WTC11 (cell line): ENCODE results near the gene SPATA2L. TPM values are rescaled to one million over a fixed set of nuclear protein-coding genes. Genes with fewer than 3 reads are reported as not detected.

Source experiments
- ATAC-seq: fragments of 200-7000 bp; cut with Tn5 transposase; 2 replicates; pipeline ENCODE4 v1.10.0; 2021; ENCODE audit warnings: mild to moderate bottlenecking, moderate library complexity
- CTCF ChIA-PET: fragments of 300-600 bp; sonication (Branson Sonifier 250); formaldehyde crosslinking; loops from one replicate; lab custom pipeline; 2021; ENCODE audit warnings: antibody characterized with exemption; lab: Charles Lee
- POLR2A ChIA-PET: fragments of 350-600 bp; sonication (Branson Sonifier 250); formaldehyde crosslinking; loops from one replicate; lab custom pipeline; 2021; ENCODE audit warnings: antibody characterized with exemption; lab: Charles Lee
- DNase-seq: peaks from one replicate; pipeline ENCODE4 v3.0.0; 2021; ENCODE audit warnings: low spot score
- H3K27ac Mint-ChIP-seq: 2 replicates; pipeline ENCODE4 v1.8.0; 2021; ENCODE audit warnings: mixed read lengths
- H3K27me3 Mint-ChIP-seq: 2 replicates; pipeline ENCODE4 v1.8.0; 2021; ENCODE audit warnings: low read depth, mild to moderate bottlenecking, moderate library complexity, mixed read lengths
- H3K36me3 Mint-ChIP-seq: 2 replicates; pipeline ENCODE4 v1.8.0; 2021; ENCODE audit warnings: mixed read lengths
- H3K4me1 Mint-ChIP-seq: 2 replicates; pipeline ENCODE4 v1.8.0; 2022; ENCODE audit warnings: mixed read lengths
- H3K4me3 Mint-ChIP-seq: 2 replicates; pipeline ENCODE4 v1.8.0; 2021; ENCODE audit warnings: mild to moderate bottlenecking, moderate library complexity, mixed read lengths
- H3K9me3 Mint-ChIP-seq: 2 replicates; pipeline ENCODE4 v1.8.0; 2021; ENCODE audit warnings: mixed read lengths
- AR ChIP-seq: fragments of 250-450 bp; sonication (Bioruptor Pico); IDR thresholded peaks from 2 replicates; pipeline ENCODE4 v1.9.0; 2021; ENCODE audit warnings: mild to moderate bottlenecking
- ARID4B ChIP-seq: sonication (generic); formaldehyde crosslinking; IDR thresholded peaks from 2 replicates; pipeline ENCODE4 v1.8.0; 2023; ENCODE audit warnings: missing genetic modification reagents, mild to moderate bottlenecking, borderline replicate concordance
- CDX4 ChIP-seq: fragments of 250-450 bp; sonication (Bioruptor Pico); IDR thresholded peaks from 2 replicates; pipeline ENCODE4 v1.9.0; 2021; ENCODE audit warnings: moderate library complexity, mild to moderate bottlenecking, inconsistent platforms, borderline replicate concordance
- CTCF ChIP-seq: fragments of 200-600 bp; IDR thresholded peaks from 2 replicates; pipeline ENCODE4 v1.8.0; 2022; ENCODE audit warnings: antibody characterized with exemption
- ETV6 ChIP-seq: sonication (generic); formaldehyde crosslinking; IDR thresholded peaks from 2 replicates; pipeline ENCODE4 v1.8.1; 2022; ENCODE audit warnings: mild to moderate bottlenecking, missing genetic modification reagents
- FOXK1 ChIP-seq: sonication (generic); formaldehyde crosslinking; IDR thresholded peaks from 2 replicates; pipeline ENCODE4 v1.8.0; 2022; ENCODE audit warnings: mild to moderate bottlenecking, moderate library complexity, missing genetic modification reagents
- GABPB1 ChIP-seq: sonication (generic); formaldehyde crosslinking; IDR thresholded peaks from 2 replicates; pipeline ENCODE4 v1.8.1; 2023; ENCODE audit warnings: mild to moderate bottlenecking, missing genetic modification reagents
- GTF2I ChIP-seq: fragments of 250-450 bp; sonication (Bioruptor Pico); conservative IDR thresholded peaks from 2 replicates; pipeline ENCODE4 v1.4.0; 2021; ENCODE audit warnings: mild to moderate bottlenecking
- IRF1 ChIP-seq: sonication (generic); formaldehyde crosslinking; IDR thresholded peaks from 2 replicates; pipeline ENCODE4 v1.8.0; 2023; ENCODE audit warnings: missing genetic modification reagents
- KAT7 ChIP-seq: sonication (generic); formaldehyde crosslinking; IDR thresholded peaks from 2 replicates; pipeline ENCODE4 v1.8.1; 2023; ENCODE audit warnings: missing genetic modification reagents, mild to moderate bottlenecking, borderline replicate concordance
- MYBL2 ChIP-seq: sonication (generic); formaldehyde crosslinking; IDR thresholded peaks from 2 replicates; pipeline ENCODE4 v1.8.1; 2023; ENCODE audit warnings: mild to moderate bottlenecking, moderate library complexity, missing genetic modification reagents
- NFYB ChIP-seq: sonication (generic); formaldehyde crosslinking; conservative IDR thresholded peaks from 2 replicates; pipeline ENCODE4 v1.8.0; 2022; ENCODE audit warnings: low read depth, missing genetic modification reagents
- SMAD3 ChIP-seq: sonication (generic); formaldehyde crosslinking; IDR thresholded peaks from 2 replicates; pipeline ENCODE4 v1.8.0; 2022; ENCODE audit warnings: missing genetic modification reagents, mild to moderate bottlenecking, borderline replicate concordance
- SP1 ChIP-seq: sonication (generic); formaldehyde crosslinking; conservative IDR thresholded peaks from 2 replicates; pipeline ENCODE4 v1.8.1; 2022; ENCODE audit warnings: missing genetic modification reagents
- TCF7 ChIP-seq: sonication (generic); formaldehyde crosslinking; IDR thresholded peaks from 2 replicates; pipeline ENCODE4 v1.8.0; 2022; ENCODE audit warnings: mild to moderate bottlenecking, low read depth, missing genetic modification reagents, moderate library complexity
- TEAD4 ChIP-seq: sonication (generic); formaldehyde crosslinking; IDR thresholded peaks from 2 replicates; pipeline ENCODE4 v1.8.0; 2022; ENCODE audit warnings: mild to moderate bottlenecking, missing genetic modification reagents
- ZBTB43 ChIP-seq: sonication (generic); formaldehyde crosslinking; IDR thresholded peaks from 2 replicates; pipeline ENCODE4 v1.8.1; 2023; ENCODE audit warnings: mild to moderate bottlenecking, missing genetic modification reagents
- ZMAT4 ChIP-seq: fragments of 250-450 bp; sonication (Bioruptor Pico); IDR thresholded peaks from 2 replicates; pipeline ENCODE4 v1.9.0; 2021; ENCODE audit warnings: mild to moderate bottlenecking
- ZNF232 ChIP-seq: sonication (generic); formaldehyde crosslinking; IDR thresholded peaks from 2 replicates; pipeline ENCODE4 v1.8.0; 2022; ENCODE audit warnings: mild to moderate bottlenecking, missing genetic modification reagents
- ZNF263 ChIP-seq: sonication (generic); formaldehyde crosslinking; IDR thresholded peaks from 2 replicates; pipeline ENCODE4 v1.8.1; 2022; ENCODE audit warnings: low read depth, mild to moderate bottlenecking, moderate library complexity, missing genetic modification reagents
- ZNF396 ChIP-seq: fragments of 250-450 bp; sonication (Bioruptor Pico); IDR thresholded peaks from 2 replicates; pipeline ENCODE4 v1.8.0; 2021; ENCODE audit warnings: mild to moderate bottlenecking, moderate library complexity, borderline replicate concordance
- ZNF512 ChIP-seq: sonication (generic); formaldehyde crosslinking; IDR thresholded peaks from 2 replicates; pipeline ENCODE4 v1.8.1; 2022; ENCODE audit warnings: missing genetic modification reagents, borderline replicate concordance
- ZNF671 ChIP-seq: fragments of 250-450 bp; sonication (Bioruptor Pico); IDR thresholded peaks from 2 replicates; pipeline ENCODE4 v1.8.0; 2021; ENCODE audit warnings: mild to moderate bottlenecking
- total RNA-seq: library from RNA; stranded (reverse); gene quantifications from 3 replicates; pipeline ENCODE4 v1.2.3, GENCODE V29; 2021

Gene SPATA2L
- total RNA-seq, 1 experiment from 2014 or later: 15.7 TPM

GRCh38 chr16:89720813-89721545 is 19.5 kb upstream of the SPATA2L start, which contains the start of the genes VPS9D1 and ZNF276:
Gene VPS9D1, minus strand, starts transcription at chr16:89720898. Its CDS starts 37 bp downstream, at chr16:89720861.
Gene ZNF276, plus strand, starts transcription at chr16:89721537. Its CDS starts 104 bp downstream, at chr16:89721641.
- no peaks in the 10 kb centered on the region for H3K9me3 Mint-ChIP-seq
- ChIA-PET POLR2A (interaction anchor here (0.6 to 1.7 kb wide), 2 partner anchors 15 to 333 kb away, joined by 3 to 5 read pairs; no protein-coding TSS in a partner anchor), CTCF (interaction anchor here (1.2 to 2.3 kb wide), 4 partner anchors 9 to 21 kb away, joined by 3 to 17 read pairs (median 9); no protein-coding TSS in a partner anchor)
- H3K27me3 Mint-ChIP-seq: peaks cover 55% of the 10 kb centered on the region
- H3K4me3 Mint-ChIP-seq: peak within 1 kb of the TSS; percentile 79
- H3K27ac Mint-ChIP-seq: 0 out of 2 replicates have a peak within 1 kb of the TSS, but pooled peaks have one; percentile 53
- peak; percentile 82 for DNase-seq
- peaks cover 17% of the 10 kb centered on the region for H3K4me1 Mint-ChIP-seq
- H3K36me3 Mint-ChIP-seq: peaks cover 17% of the 10 kb centered on the region
- ATAC-seq: peak; percentile 55
- TF ChIP-seq FOXK1 (no peak; the same call in 1 of the 2 replicates), SP1 (CRISPR knock-in tag) (peak; percentile 91), MYBL2 (CRISPR knock-in tag) (no peak), ZNF263 (CRISPR knock-in tag) (no peak), ZMAT4 (CRISPR knock-in tag) (no peak), GTF2I (CRISPR knock-in tag) (no peak), CTCF (no peak), SMAD3 (CRISPR knock-in tag) (no peak), TEAD4 (CRISPR knock-in tag) (no peak), CDX4 (CRISPR knock-in tag) (no peak), ZNF512 (CRISPR knock-in tag) (no peak), ZNF232 (CRISPR knock-in tag) (no peak), IRF1 (no peak), AR (CRISPR knock-in tag) (peak; percentile 85; the same call in 1 of the 2 replicates), ARID4B (peak; percentile 82), ETV6 (no peak), ZNF396 (CRISPR knock-in tag) (no peak), ZBTB43 (0 out of 2 replicates have a peak, but pooled peaks have one; percentile 63), ZNF671 (CRISPR knock-in tag) (peak; percentile 71; the same call in 1 of the 2 replicates), GABPB1 (CRISPR knock-in tag) (peak; percentile 66), KAT7 (0 out of 2 replicates have a peak, but pooled peaks have one; percentile 72), NFYB (CRISPR knock-in tag) (peak; percentile 31; the same call in 1 of the 2 replicates), TCF7 (CRISPR knock-in tag) (no peak)
